Endothelial cell of umbilical vein (primary cell): ENCODE data around the gene G3BP1. TPM values are rescaled to one million over a fixed set of nuclear protein-coding genes. Genes with fewer than 3 reads are reported as not detected.
"Not testable (repeated sequence)": the region's sequence is repeated elsewhere in the genome, so short reads cannot be mapped to it uniquely, and the experiment has no call there.

Experiments used
- BruUV-seq: library from RNA; stranded (reverse); fragments of 400-500 nt; replicated peaks from 2 replicates; lab custom pipeline; 2021; lab: Mats Ljungman, UMichigan
- CTCF ChIA-PET: fragments of 300-600, 350-600 bp; sonication (Branson Sonifier 250); formaldehyde crosslinking; loops from one replicate; lab custom pipeline; 2021; ENCODE audit warnings: antibody characterized with exemption, inconsistent platforms; lab: Charles Lee
- POLR2A ChIA-PET: fragments of 300-600, 350-600 bp; sonication (Branson Sonifier 250); formaldehyde crosslinking; loops from one replicate; lab custom pipeline; 2021; ENCODE audit warnings: antibody characterized with exemption, inconsistent platforms; lab: Charles Lee
- DNase-seq: peaks from one replicate; pipeline ENCODE4 v3.0.0-alpha.2; 2011; ENCODE audit warnings: low read depth, low spot score
- FAIRE-seq: peaks from 2 replicates; lab custom pipeline; 2011; peaks lifted over from hg19 to GRCh38; lab: Jason Lieb, UNC
- H2AFZ ChIP-seq: 2 replicates; pipeline ENCODE4 v1.6.0; 2012; ENCODE audit warnings: low read depth, low read length, control low read depth, inconsistent platforms
- H3K27ac ChIP-seq: 2 replicates; pipeline ENCODE4 v1.5.1; 2011; ENCODE audit warnings: low read depth, mild to moderate bottlenecking, control low read depth, low read length, moderate library complexity; ENCODE audit not compliant: insufficient read depth
- H3K27me3 ChIP-seq, 2 experiments: 2 replicates each; pipeline versions ENCODE4 v1.6.0 to v1.6.1; 2011; ENCODE audit warnings: low read length in 2 of 2, mixed read lengths in 1 of 2; ENCODE audit not compliant: control insufficient read depth in 2 of 2, insufficient read depth in 2 of 2
- H3K36me3 ChIP-seq, 2 experiments: 2 replicates in 1 of 2; 3 replicates in 1 of 2; pipeline ENCODE4 v1.5.1; 2011; ENCODE audit warnings: low read length in 2 of 2, mild to moderate bottlenecking in 1 of 2, moderate library complexity in 1 of 2; ENCODE audit not compliant: control insufficient read depth in 2 of 2, insufficient read depth in 2 of 2; ENCODE audit errors: extremely low read depth in 1 of 2
- H3K4me1 ChIP-seq: 3 replicates; pipeline ENCODE4 v1.5.1; 2011; ENCODE audit warnings: mild to moderate bottlenecking, low read length; ENCODE audit not compliant: control insufficient read depth, insufficient read depth; ENCODE audit errors: extremely low read depth
- H3K4me2 ChIP-seq: 2 replicates; pipeline ENCODE4 v1.6.1; 2011; ENCODE audit warnings: low read length, control low read depth, mixed read lengths; ENCODE audit not compliant: insufficient read depth
- H3K4me3 ChIP-seq, 3 experiments: fragments of 200-600 bp in 1 of 3; sonication (generic), shearing (Covaris generic) in 1 of 3; replicated peaks in 1 of 3; 2 replicates each; pipeline ENCODE4 v1.5.1; 2011 to 2016; ENCODE audit warnings: control low read depth in 3 of 3, low read length in 3 of 3, mild to moderate bottlenecking in 2 of 3, inconsistent platforms in 1 of 3, low read depth in 1 of 3, moderate library complexity in 1 of 3; ENCODE audit not compliant: insufficient read depth in 1 of 3
- H3K79me2 ChIP-seq: 2 replicates; pipeline ENCODE4 v1.6.0; 2012; ENCODE audit warnings: low read length, inconsistent platforms; ENCODE audit not compliant: control insufficient read depth, insufficient read depth
- H3K9ac ChIP-seq: replicated peaks from 2 replicates; pipeline ENCODE3; 2011; ENCODE audit warnings: low read length, control low read depth; ENCODE audit not compliant: insufficient read depth; ENCODE audit errors: extremely low read depth
- H3K9me1 ChIP-seq: replicated peaks from 3 replicates; pipeline ENCODE4 v1.6.0; 2011; ENCODE audit warnings: mild to moderate bottlenecking, low read length; ENCODE audit not compliant: control insufficient read depth, insufficient read depth; ENCODE audit errors: extremely low read depth
- H3K9me3 ChIP-seq: replicated peaks from 2 replicates; pipeline ENCODE4 v1.5.1; 2012; ENCODE audit warnings: low read length, inconsistent platforms; ENCODE audit not compliant: control insufficient read depth, insufficient read depth
- H4K20me1 ChIP-seq: replicated peaks from 2 replicates; pipeline ENCODE3; 2011; ENCODE audit warnings: mild to moderate bottlenecking, low read length; ENCODE audit not compliant: control insufficient read depth, insufficient read depth; ENCODE audit errors: extremely low read depth
- EZH2 ChIP-seq: IDR thresholded peaks from 2 replicates; pipeline ENCODE4 v1.6.1; 2012; ENCODE audit warnings: borderline replicate concordance, low read depth, mild to moderate bottlenecking, moderate library complexity, low read length, inconsistent platforms; ENCODE audit not compliant: severe bottlenecking
- FOS ChIP-seq: IDR thresholded peaks from 2 replicates; pipeline ENCODE4 v1.6.1; 2011; ENCODE audit warnings: mild to moderate bottlenecking, low read length, moderate library complexity, borderline replicate concordance; ENCODE audit not compliant: insufficient read depth
- GATA2 ChIP-seq: IDR thresholded peaks from 2 replicates; pipeline ENCODE4 v1.7.0; 2011; ENCODE audit warnings: low read depth, mild to moderate bottlenecking, moderate library complexity, mixed read lengths, low read length; ENCODE audit not compliant: insufficient read length, insufficient read depth
- JUN ChIP-seq: IDR thresholded peaks from 2 replicates; pipeline ENCODE4 v1.6.1; 2011; ENCODE audit warnings: borderline replicate concordance, low read depth; ENCODE audit not compliant: insufficient read length, insufficient read depth
- MYC ChIP-seq: IDR thresholded peaks from one replicate; pipeline ENCODE4 v1.6.1; 2011; ENCODE audit warnings: mild to moderate bottlenecking, low read depth, low read length
- POLR2A ChIP-seq: IDR thresholded peaks from 2 replicates; pipeline ENCODE4 v1.6.1; 2012; ENCODE audit warnings: low read depth, mild to moderate bottlenecking, control low read depth, low read length
- POLR2AphosphoS5 ChIP-seq: IDR thresholded peaks from 2 replicates; pipeline ENCODE4 v1.6.1; 2012; ENCODE audit warnings: low read depth, mild to moderate bottlenecking, control low read depth, low read length, moderate library complexity; ENCODE audit not compliant: insufficient read depth
- dilution Hi-C: fragments of 300-500 bp; cut with MboI; formaldehyde crosslinking; loops from one replicate; pipeline ENCODE4 v1.15.0; 2019; ENCODE audit warnings: low sequenced_read_pairs; ENCODE audit not compliant: extremely low pct_ligation_motif_present
- intact Hi-C: fragments of 100-400 bp; cut with micrococcal nuclease; formaldehyde crosslinking; loops from one replicate; pipeline ENCODE4 v1.10.0; 2022
- polyA plus RNA-seq, 4 experiments: library from polyadenylated mRNA; depleted of rRNA in 3 of 4; stranded (reverse) in 3 of 4; unstranded in 1 of 4; fragments of >200 nt; gene quantifications; 2 replicates each; pipeline versions ENCODE4 v1.2.1 to v1.2.3, GENCODE V29; 2011 to 2012; ENCODE audit warnings: missing spikeins in 1 of 4
- total RNA-seq: library from RNA; stranded (reverse); gene quantifications from 2 replicates; pipeline ENCODE4 v1.2.3, GENCODE V29; 2021
- TF ChIP-seq, protein P1 (sequence below), 2 donors: IDR thresholded peaks; 1 replicate in 1 of 2; 2 replicates in 1 of 2; pipeline ENCODE4 v1.5.1; 2011; ENCODE audit warnings: low read length in 2 of 2, mild to moderate bottlenecking in 2 of 2, moderate library complexity in 2 of 2, control low read depth in 1 of 2, inconsistent platforms in 1 of 2, low read depth in 1 of 2; ENCODE audit not compliant: insufficient read depth in 1 of 2; ENCODE audit errors: extremely low read depth in 1 of 2

Gene G3BP1
- total and polyA plus RNA-seq, 2 donors (not counting 3 experiments of a cell fraction or from before 2014, with no cell fraction given), result 50.5 to 262 TPM

DNA sequence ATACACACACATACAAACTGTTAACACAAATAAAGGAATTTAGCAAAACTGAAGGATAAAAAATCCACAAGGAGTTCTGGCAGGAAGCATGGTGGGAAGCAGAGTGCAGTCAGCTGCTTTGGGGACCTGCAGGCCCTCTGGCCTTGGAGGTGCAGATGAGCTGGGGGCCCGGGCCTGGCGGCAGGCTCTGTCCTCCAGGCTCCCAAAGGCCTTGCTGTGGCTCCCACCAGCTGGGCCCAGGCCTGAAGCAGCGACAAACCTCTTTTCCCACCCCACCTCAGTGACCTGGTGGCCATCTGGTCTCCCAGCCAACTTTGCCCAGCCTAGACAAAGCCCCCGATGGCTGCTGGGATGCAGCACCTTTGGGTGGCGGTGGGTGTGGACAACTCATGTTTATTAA lies 85.1 kb downstream of the G3BP1 start:
- H3K4me1 ChIP-seq, result no peaks in the 10 kb centered on the region
- dilution Hi-C loops (no loop called here), intact Hi-C loops (no loop called here)
- DNase-seq, result no peak
- FAIRE-seq, result no peak
- no peak for TF ChIP-seq JUN
- no peak for TF ChIP-seq FOS
- TF ChIP-seq POLR2AphosphoS5, result no peak
- TF ChIP-seq MYC, result no peak
- TF ChIP-seq POLR2A, result no peak
- no peak for TF ChIP-seq GATA2
- TF ChIP-seq, protein P1, sequence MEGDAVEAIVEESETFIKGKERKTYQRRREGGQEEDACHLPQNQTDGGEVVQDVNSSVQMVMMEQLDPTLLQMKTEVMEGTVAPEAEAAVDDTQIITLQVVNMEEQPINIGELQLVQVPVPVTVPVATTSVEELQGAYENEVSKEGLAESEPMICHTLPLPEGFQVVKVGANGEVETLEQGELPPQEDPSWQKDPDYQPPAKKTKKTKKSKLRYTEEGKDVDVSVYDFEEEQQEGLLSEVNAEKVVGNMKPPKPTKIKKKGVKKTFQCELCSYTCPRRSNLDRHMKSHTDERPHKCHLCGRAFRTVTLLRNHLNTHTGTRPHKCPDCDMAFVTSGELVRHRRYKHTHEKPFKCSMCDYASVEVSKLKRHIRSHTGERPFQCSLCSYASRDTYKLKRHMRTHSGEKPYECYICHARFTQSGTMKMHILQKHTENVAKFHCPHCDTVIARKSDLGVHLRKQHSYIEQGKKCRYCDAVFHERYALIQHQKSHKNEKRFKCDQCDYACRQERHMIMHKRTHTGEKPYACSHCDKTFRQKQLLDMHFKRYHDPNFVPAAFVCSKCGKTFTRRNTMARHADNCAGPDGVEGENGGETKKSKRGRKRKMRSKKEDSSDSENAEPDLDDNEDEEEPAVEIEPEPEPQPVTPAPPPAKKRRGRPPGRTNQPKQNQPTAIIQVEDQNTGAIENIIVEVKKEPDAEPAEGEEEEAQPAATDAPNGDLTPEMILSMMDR (IDR thresholded peaks at IDR 0.05; ENCODE audit: extremely low read depth in 1 of 2, insufficient read depth in 1 of 2, low read depth in 1 of 2, low read length in 2 of 2), result no peak
- TF ChIP-seq EZH2, result no peak
- H3K9ac ChIP-seq, result no peak overlapping the region
- H3K79me2 ChIP-seq, result no peaks in the 10 kb centered on the region
- BruUV-seq, result no TSS peak
- no peaks in the 10 kb centered on the region for H3K27me3 ChIP-seq
- H3K4me3 ChIP-seq, result no peak overlapping the region
- H3K36me3 ChIP-seq, result no peaks in the 10 kb centered on the region
- no peak overlapping the region for H3K27ac ChIP-seq
- H3K4me2 ChIP-seq, result no peak overlapping the region
- H4K20me1 ChIP-seq, result no peaks in the 10 kb centered on the region
- H3K9me1 ChIP-seq, result no peaks in the 10 kb centered on the region
- CTCF ChIA-PET, result no interaction called here
- POLR2A ChIA-PET, result no interaction called here
- H2AFZ ChIP-seq, result no peak overlapping the region
- no peaks in the 10 kb centered on the region for H3K9me3 ChIP-seq

DNA sequence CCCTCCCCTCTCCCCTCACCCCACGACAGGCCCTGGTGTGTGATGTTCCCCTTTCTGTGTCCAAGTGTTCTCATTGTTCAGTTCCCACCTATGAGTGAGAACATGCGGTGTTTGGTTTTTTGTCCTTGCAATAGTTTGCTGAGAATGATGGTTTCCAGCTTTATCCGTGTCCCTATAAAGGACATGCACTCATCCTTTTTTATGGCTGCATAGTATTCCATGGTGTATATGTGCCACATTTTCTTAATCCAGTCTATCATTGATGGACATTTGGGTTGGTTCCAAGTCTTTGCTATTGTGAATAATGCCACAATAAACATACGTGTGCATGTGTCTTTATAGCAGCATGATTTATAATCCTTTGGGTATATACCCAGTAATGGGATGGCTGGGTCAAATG lies 89.1 kb downstream of the G3BP1 start:
- DNase-seq, BruUV-seq, H3K27me3 ChIP-seq, CTCF ChIA-PET, H3K4me1 ChIP-seq, H3K9me3 ChIP-seq, intact Hi-C loops, FAIRE-seq, H3K79me2 ChIP-seq, dilution Hi-C loops, H3K9ac ChIP-seq, H3K9me1 ChIP-seq, H4K20me1 ChIP-seq, H3K4me2 ChIP-seq, H3K4me3 ChIP-seq, H2AFZ ChIP-seq, H3K36me3 ChIP-seq, POLR2A ChIA-PET, H3K27ac ChIP-seq: not testable (repeated sequence)

Other genes with a start within 250 kb of the G3BP1 start
- gene FAT2, start 180.6 kb upstream of the G3BP1 start, total RNA-seq, result not detected in 2 replicates
- gene FAT2, start 180.6 kb upstream of the G3BP1 start, polyA plus RNA-seq, result not detected in 2 replicates
- 3,114 and 3,174 TPM in 2 replicates for gene SPARC, start 85.0 kb upstream of the G3BP1 start, total RNA-seq
- 2,962 and 4,504 TPM in 2 replicates for gene SPARC, start 85.0 kb upstream of the G3BP1 start, polyA plus RNA-seq
- 113 and 130 TPM in 2 replicates for gene ATOX1, start 13.3 kb upstream of the G3BP1 start, total RNA-seq
- 292 and 392 TPM in 2 replicates for gene ATOX1, start 13.3 kb upstream of the G3BP1 start, polyA plus RNA-seq
- not detected in 2 replicates for gene GLRA1, start 152.9 kb downstream of the G3BP1 start, total RNA-seq
- gene GLRA1, start 152.9 kb downstream of the G3BP1 start, polyA plus RNA-seq, result not detected in 2 replicates